GM23248 (cell line): ENCODE data around the gene ZNF219. TPM values are rescaled to one million over a fixed set of nuclear protein-coding genes. Genes with fewer than 3 reads are reported as not detected.

Experiments
- DNase-seq: peaks from one replicate; pipeline ENCODE4 v3.0.0-alpha.2; 2015
- H2AFZ ChIP-seq: fragments of 200-600 bp; sonication (generic); 2 replicates; pipeline ENCODE4 v1.6.1; 2016; ENCODE audit warnings: antibody characterized with exemption
- H3F3A ChIP-seq: fragments of 200-600 bp; sonication (generic); 2 replicates; pipeline ENCODE4 v1.6.1; 2016; ENCODE audit warnings: mild to moderate bottlenecking, antibody characterized with exemption, mixed run types; ENCODE audit not compliant: insufficient read depth
- H3K27ac ChIP-seq: fragments of 200-600 bp; sonication (generic); 2 replicates; pipeline ENCODE4 v1.5.1; 2016; ENCODE audit warnings: mild to moderate bottlenecking
- H3K27me3 ChIP-seq: fragments of 200-600 bp; sonication (generic); replicated peaks from 2 replicates; pipeline ENCODE4 v1.6.1; 2016; ENCODE audit warnings: mild to moderate bottlenecking; ENCODE audit not compliant: insufficient read depth
- H3K36me3 ChIP-seq: fragments of 200-600 bp; sonication (generic); 2 replicates; pipeline ENCODE4 v1.6.1; 2016; ENCODE audit warnings: low read depth, mild to moderate bottlenecking
- H3K4me1 ChIP-seq: fragments of 200-600 bp; sonication (generic); 2 replicates; pipeline ENCODE4 v1.6.1; 2016; ENCODE audit warnings: mild to moderate bottlenecking; ENCODE audit not compliant: insufficient read depth
- H3K4me2 ChIP-seq: fragments of 200-600 bp; sonication (generic); one replicate; pipeline ENCODE4 v1.6.1; 2016; ENCODE audit warnings: mild to moderate bottlenecking; ENCODE audit not compliant: unreplicated experiment
- H3K4me3 ChIP-seq: fragments of 200-600 bp; sonication (generic); 2 replicates; pipeline ENCODE4 v1.5.1; 2016; ENCODE audit warnings: mild to moderate bottlenecking
- H3K79me2 ChIP-seq: fragments of 200-600 bp; sonication (generic); 2 replicates; pipeline ENCODE4 v1.6.1; 2016; ENCODE audit warnings: mild to moderate bottlenecking; ENCODE audit not compliant: insufficient read depth
- H3K9ac ChIP-seq: fragments of 200-600 bp; sonication (generic); 2 replicates; pipeline ENCODE4 v1.6.1; 2016; ENCODE audit warnings: mild to moderate bottlenecking
- H3K9me2 ChIP-seq: fragments of 200-600 bp; sonication (generic); 2 replicates; pipeline ENCODE4 v1.6.1; 2016; ENCODE audit warnings: mixed run types, mild to moderate bottlenecking, moderate library complexity; ENCODE audit not compliant: insufficient read depth
- H3K9me3 ChIP-seq: fragments of 200-600 bp; sonication (generic); one replicate; pipeline ENCODE4 v1.6.1; 2017; ENCODE audit warnings: low read depth
- H4K20me1 ChIP-seq: fragments of 200-600 bp; sonication (generic); 2 replicates; pipeline ENCODE4 v1.6.0; 2016; ENCODE audit not compliant: insufficient read depth
- EZH2 ChIP-seq: fragments of 200-600 bp; sonication (generic); IDR thresholded peaks from 2 replicates; pipeline ENCODE4 v1.6.1; 2018; ENCODE audit warnings: antibody characterized with exemption, mild to moderate bottlenecking; ENCODE audit not compliant: insufficient read depth, poor library complexity, severe bottlenecking
- EZH2phosphoT487 ChIP-seq: fragments of 200-600 bp; sonication (generic); IDR thresholded peaks from 2 replicates; pipeline ENCODE4 v1.6.1; 2018; ENCODE audit warnings: antibody characterized with exemption, moderate library complexity, mild to moderate bottlenecking, low read depth; ENCODE audit not compliant: insufficient read depth
- whole genome bisulfite sequencing, 2 experiments: methylation state at CpG; one replicate each; pipeline ENCODE4 v1.1.6; 2015 to 2017; ENCODE audit warnings: low lambda C conversion rate in 2 of 2, low coverage in 1 of 2; ENCODE audit errors: missing lambda C conversion rate in 2 of 2; 5-methylcytosine and 5-hydroxymethylcytosine counted together
- in situ Hi-C: fragments of 300-500 bp; cut with MboI; formaldehyde crosslinking; loops from 2 replicates; pipeline ENCODE4 v1.15.0; 2020
- polyA plus RNA-seq: library from polyadenylated mRNA; unstranded; fragments of >200 nt; fragmentation: Nextera tagmentation; extraction: Ambion mirVana; gene quantifications from 2 replicates; pipeline ENCODE4 v1.2.1, GENCODE V29; 2016
- total RNA-seq: library from RNA; depleted of rRNA; stranded (reverse); fragments of >200 nt; shearing (Covaris generic); gene quantifications from 2 replicates; pipeline ENCODE4 v1.2.3, GENCODE V29; 2014

The ZNF219 gene
- total and polyA plus RNA-seq, 2 experiments from 2014 or later, result 1.6 to 15.9 TPM

DNA sequence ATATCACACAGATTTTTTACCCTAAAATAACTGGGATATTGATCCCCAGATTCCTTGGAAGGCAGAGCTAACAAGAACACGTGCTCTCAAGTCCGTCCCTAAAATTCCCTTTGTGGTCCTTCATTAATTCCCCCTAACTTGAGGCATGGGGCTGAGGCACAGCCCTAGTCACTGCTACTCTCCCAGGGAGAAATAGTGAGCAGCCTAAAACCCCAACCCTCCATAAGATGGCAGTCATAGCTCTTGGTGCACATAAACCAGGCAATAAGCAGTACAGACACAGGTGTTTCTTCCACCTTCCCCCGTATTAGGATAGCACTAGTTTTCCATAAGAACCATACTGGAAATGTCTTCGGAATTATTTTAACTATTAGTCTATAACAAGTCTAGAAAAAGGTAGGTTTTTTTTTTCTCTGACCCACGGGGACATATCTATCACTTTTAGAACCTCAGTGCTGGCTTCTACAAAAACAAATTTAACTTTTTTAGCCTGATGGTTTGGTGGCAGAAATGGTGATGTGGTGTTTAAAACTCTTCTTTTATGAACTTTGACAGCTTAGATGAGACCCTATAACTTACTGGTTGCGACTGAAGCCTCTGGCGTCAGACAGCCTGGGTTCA lies 31.5 kb downstream of the ZNF219 start:
- Histone ChIP-seq H3K4me2 (no peak overlapping the region), H3K9me3 (no peaks in the 10 kb centered on the region), H3K36me3 (no peaks in the 10 kb centered on the region), H3K4me1 (peaks cover 27% of the 10 kb centered on the region), H2AFZ (no peak overlapping the region), H3F3A (peaks cover 21% of the 10 kb centered on the region; the same call in 1 of the 2 replicates), H3K27me3 (no peaks in the 10 kb centered on the region), H3K27ac (no peak overlapping the region), H3K9ac (no peak overlapping the region), H3K4me3 (no peak overlapping the region), H3K79me2 (no peaks in the 10 kb centered on the region), H3K9me2 (no peaks in the 10 kb centered on the region), H4K20me1 (no peaks in the 10 kb centered on the region)
- WGBS, 2 experiments, result 59 to 67% methylated on average over 7 of the region's 7 CpGs
- DNase-seq, result peak; percentile 23
- in situ Hi-C loops, result no loop called here
- no peak for TF ChIP-seq EZH2
- TF ChIP-seq EZH2phosphoT487, result no peak

DNA sequence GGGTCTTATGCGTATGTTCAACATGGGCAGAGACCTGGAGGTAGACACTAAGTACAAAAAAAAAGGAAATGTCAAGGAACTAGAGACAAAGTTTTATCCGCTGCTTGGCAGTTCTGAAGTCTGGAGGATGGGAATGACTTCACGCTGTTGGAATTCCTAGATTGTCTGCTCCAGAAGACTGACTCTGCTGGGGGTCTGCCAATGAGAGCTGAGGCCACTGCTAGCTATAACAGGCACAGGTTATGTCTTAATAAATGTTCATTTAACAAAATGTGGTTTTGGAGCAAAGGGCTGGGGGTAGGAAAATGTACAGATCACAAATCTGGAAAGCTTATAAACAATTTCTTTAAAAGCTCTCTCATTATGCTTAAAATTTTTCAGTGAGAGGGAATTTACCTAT lies 35.0 kb downstream of the ZNF219 start:
- Histone ChIP-seq H3K79me2 (no peaks in the 10 kb centered on the region), H3K9me3 (no peaks in the 10 kb centered on the region), H4K20me1 (no peaks in the 10 kb centered on the region), H3K27ac (no peak overlapping the region), H3K4me1 (peaks cover 23% of the 10 kb centered on the region), H3K36me3 (no peaks in the 10 kb centered on the region), H3K27me3 (no peaks in the 10 kb centered on the region), H2AFZ (no peak overlapping the region), H3K9me2 (no peaks in the 10 kb centered on the region), H3F3A (peaks cover 10% of the 10 kb centered on the region; the same call in 1 of the 2 replicates), H3K4me2 (peak overlapping the region; percentile 9), H3K4me3 (no peak overlapping the region), H3K9ac (no peak overlapping the region)
- in situ Hi-C loops, result no loop called here
- TF ChIP-seq EZH2phosphoT487, result no peak
- no peak for TF ChIP-seq EZH2
- DNase-seq, result peak; percentile 86
- 6 to 7% methylated on average over 3 of the region's 3 CpGs for WGBS, 2 experiments

DNA sequence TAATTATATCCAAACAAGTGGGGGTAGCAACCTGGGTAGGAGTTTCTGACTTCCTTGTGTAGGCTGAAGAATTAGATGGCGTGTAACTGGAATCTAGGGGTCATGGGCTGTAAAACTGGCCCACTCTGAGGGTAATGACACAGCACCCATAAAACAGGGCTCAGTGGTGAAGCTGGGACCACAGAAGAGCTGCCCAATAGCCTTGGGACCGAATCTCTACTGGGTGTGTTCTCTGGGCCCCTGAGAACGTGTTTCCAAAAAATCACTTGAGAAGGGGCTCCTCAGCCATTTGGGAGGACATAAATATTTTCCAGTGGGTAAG lies 37.1 kb downstream of the ZNF219 start:
- Histone ChIP-seq H3F3A (peaks cover 10% of the 10 kb centered on the region; the same call in 1 of the 2 replicates), H4K20me1 (no peaks in the 10 kb centered on the region), H3K27me3 (no peaks in the 10 kb centered on the region), H3K9ac (no peak overlapping the region), H3K27ac (no peak overlapping the region), H3K9me3 (no peaks in the 10 kb centered on the region), H3K36me3 (no peaks in the 10 kb centered on the region), H2AFZ (no peak overlapping the region), H3K79me2 (no peaks in the 10 kb centered on the region), H3K4me3 (no peak overlapping the region), H3K9me2 (no peaks in the 10 kb centered on the region), H3K4me1 (peaks cover 26% of the 10 kb centered on the region), H3K4me2 (no peak overlapping the region)
- TF ChIP-seq EZH2, result no peak
- TF ChIP-seq EZH2phosphoT487, result no peak
- DNase-seq, result no peak
- in situ Hi-C loops, result no loop called here
- 92 to 98% methylated on average over 3 of the region's 3 CpGs for WGBS, 2 experiments

- no peak overlapping the region for H2AFZ ChIP-seq
- no peaks in the 10 kb centered on the region for H3K9me3 ChIP-seq
- H3K4me3 ChIP-seq, result no peak overlapping the region
- no peaks in the 10 kb centered on the region for H3K36me3 ChIP-seq
- H3K27ac ChIP-seq, result no peak overlapping the region
- no peak overlapping the region for H3K9ac ChIP-seq
- no peak overlapping the region for H3K4me2 ChIP-seq
- H3K79me2 ChIP-seq, result no peaks in the 10 kb centered on the region
- TF ChIP-seq EZH2phosphoT487 (no peak), EZH2 (no peak)
- no peaks in the 10 kb centered on the region for H3K9me2 ChIP-seq
- 72 to 78% methylated on average over 13 of the region's 13 CpGs for WGBS, 2 experiments
- no peaks in the 10 kb centered on the region for H4K20me1 ChIP-seq
- H3F3A ChIP-seq, result peaks cover 10% of the 10 kb centered on the region; the same call in 1 of the 2 replicates
- in situ Hi-C loops, result no loop called here
- H3K4me1 ChIP-seq, result peaks cover 28% of the 10 kb centered on the region
- no peak for DNase-seq
- H3K27me3 ChIP-seq, result no peaks in the 10 kb centered on the region
Measured at GRCh38 chr14:21060614-21061346, 37.7 kb downstream of the ZNF219 start.
